Right atrium auricular region (tissue), 2 donors: Measurements from ENCODE around the gene AKR1B1. TPM values are rescaled to one million over a fixed set of nuclear protein-coding genes. Genes with fewer than 3 reads are reported as not detected.

Source experiments
- DNase-seq: peaks from one replicate; pipeline ENCODE4 v3.0.0-alpha.2; 2019; ENCODE audit warnings: low spot score
- H3K27ac ChIP-seq, 2 donors: fragments of 200-600 bp; sonication (generic); 1 replicate in 1 of 2; 2 replicates in 1 of 2; pipeline ENCODE4 v1.5.1; 2016 to 2019
- H3K27me3 ChIP-seq, 2 donors: fragments of 200-600 bp; sonication (generic); one replicate each; pipeline versions ENCODE4 v1.5.1 to v1.6.0; 2017 to 2019
- H3K36me3 ChIP-seq: fragments of 200-600 bp; sonication (generic); one replicate; pipeline ENCODE4 v1.5.1; 2016
- H3K4me1 ChIP-seq, 2 donors: fragments of 200-600 bp; sonication (generic); one replicate each; pipeline versions ENCODE4 v1.5.1 to v1.6.0; 2017 to 2019
- H3K4me3 ChIP-seq, 2 donors: fragments of 200-600 bp; sonication (generic); 1 replicate in 1 of 2; 2 replicates in 1 of 2; pipeline ENCODE4 v1.5.1; 2017 to 2019; ENCODE audit warnings: mild to moderate bottlenecking in 1 of 2, moderate library complexity in 1 of 2
- H3K9me3 ChIP-seq, 2 donors: fragments of 200-600 bp; sonication (generic); one replicate each; pipeline ENCODE4 v1.5.1; 2019
- total RNA-seq, 2 donors: library from RNA; depleted of rRNA; stranded (reverse); fragments of >200 nt; gene quantifications; one replicate each; pipeline ENCODE4 v1.1.0, GENCODE V29; 2016
- TF ChIP-seq, protein P1 (sequence below), 2 donors: fragments of 200-600 bp; sonication (generic); IDR thresholded peaks; one replicate each; pipeline ENCODE4 v1.5.1; 2019; ENCODE audit warnings: antibody characterized with exemption in 2 of 2

AKR1B1 gene
- total RNA-seq = 100 to 1,000 TPM in 1 of 2 donors, 10 to 100 TPM in 1; 69.1 to 261 TPM

DNA sequence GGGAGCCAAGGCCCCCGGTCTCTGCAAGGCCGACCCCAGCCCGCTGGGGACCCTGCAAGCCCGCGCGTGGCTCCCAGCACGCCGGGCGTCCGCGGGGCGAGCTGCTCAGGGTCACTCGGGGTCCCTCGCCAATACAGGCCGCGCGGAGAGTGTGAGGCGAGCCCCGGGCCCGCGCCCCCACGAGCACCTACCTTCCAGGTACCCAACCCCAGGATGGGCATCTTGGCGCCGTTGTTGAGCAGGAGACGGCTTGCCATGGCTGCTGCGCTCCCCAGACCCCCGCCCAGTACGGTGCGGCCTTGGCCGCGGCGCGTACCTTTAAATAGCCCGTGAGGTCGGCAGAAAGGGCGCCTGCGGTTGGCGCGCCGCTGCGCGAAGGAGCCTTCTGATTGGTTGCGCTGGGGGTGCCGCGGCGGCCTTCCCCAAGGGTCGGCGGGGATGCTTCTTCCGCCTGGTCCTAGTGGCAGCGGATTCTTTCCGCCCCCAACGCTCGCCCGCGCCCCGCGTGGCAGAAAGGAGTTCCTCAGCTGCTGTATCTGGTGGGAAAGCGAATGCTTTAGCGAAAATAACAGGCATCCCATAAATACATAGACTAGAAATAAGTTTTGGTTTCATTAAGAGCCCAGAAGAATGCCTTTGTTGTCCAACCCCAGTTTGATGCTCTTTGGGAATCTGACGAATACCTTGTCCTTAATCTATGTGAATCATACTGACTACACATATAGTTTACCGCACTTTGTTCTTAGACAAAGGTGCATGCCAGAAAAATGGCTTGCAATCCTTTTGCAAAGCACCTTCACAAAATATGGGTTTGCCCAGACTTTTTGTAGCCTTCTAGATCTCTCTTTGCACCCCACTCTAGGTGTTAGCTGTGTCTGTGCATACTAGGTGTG, at the start of gene AKR1B1:
Gene AKR1B1 (minus strand): TSS at position 295 of the 893 bp plus-strand sequence. CDS start 38 bp downstream, at position 257.
- peaks cover 0 to 35% of the 10 kb centered on the region in 2 donors for H3K4me1 ChIP-seq
- TF ChIP-seq, protein P1, sequence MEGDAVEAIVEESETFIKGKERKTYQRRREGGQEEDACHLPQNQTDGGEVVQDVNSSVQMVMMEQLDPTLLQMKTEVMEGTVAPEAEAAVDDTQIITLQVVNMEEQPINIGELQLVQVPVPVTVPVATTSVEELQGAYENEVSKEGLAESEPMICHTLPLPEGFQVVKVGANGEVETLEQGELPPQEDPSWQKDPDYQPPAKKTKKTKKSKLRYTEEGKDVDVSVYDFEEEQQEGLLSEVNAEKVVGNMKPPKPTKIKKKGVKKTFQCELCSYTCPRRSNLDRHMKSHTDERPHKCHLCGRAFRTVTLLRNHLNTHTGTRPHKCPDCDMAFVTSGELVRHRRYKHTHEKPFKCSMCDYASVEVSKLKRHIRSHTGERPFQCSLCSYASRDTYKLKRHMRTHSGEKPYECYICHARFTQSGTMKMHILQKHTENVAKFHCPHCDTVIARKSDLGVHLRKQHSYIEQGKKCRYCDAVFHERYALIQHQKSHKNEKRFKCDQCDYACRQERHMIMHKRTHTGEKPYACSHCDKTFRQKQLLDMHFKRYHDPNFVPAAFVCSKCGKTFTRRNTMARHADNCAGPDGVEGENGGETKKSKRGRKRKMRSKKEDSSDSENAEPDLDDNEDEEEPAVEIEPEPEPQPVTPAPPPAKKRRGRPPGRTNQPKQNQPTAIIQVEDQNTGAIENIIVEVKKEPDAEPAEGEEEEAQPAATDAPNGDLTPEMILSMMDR (IDR thresholded peaks at IDR 0.05) = peak; percentile 27 to 65

DNA sequence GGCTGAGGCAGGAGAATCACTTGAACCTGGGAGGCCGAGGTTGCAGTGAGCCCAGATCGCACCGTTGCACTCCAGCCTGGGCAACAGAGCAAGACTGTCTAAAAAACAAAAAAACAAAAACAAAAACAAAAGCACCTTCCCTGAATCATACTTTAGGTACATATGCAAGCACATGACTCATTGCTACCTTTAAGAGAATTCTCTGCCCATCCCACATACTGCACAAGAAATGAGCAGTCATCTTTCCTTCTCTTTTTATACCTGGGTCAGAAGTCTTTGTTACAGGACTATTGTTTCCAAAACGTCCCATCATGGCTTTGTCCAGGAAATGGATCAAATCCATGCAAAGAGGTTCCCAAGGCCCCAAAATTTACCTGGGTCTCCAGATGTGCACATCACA, 47.0 kb upstream of the AKR1B1 start:
- H3K4me3 ChIP-seq = no peak overlapping the region
- H3K4me1 ChIP-seq = no peaks in the 10 kb centered on the region
- DNase-seq = no peak
- H3K27me3 ChIP-seq = no peaks in the 10 kb centered on the region
- TF ChIP-seq, protein P1 (IDR thresholded peaks at IDR 0.05) = no peak
- H3K27ac ChIP-seq = no peak overlapping the region
- no peaks in the 10 kb centered on the region for H3K9me3 ChIP-seq
- H3K36me3 ChIP-seq = no peaks in the 10 kb centered on the region

More for the DNA sequence above, at the start of gene AKR1B1:
- peak within 1 kb of the TSS; percentile 95 to 98 for H3K4me3 ChIP-seq
- H3K9me3 ChIP-seq = peaks cover 0 to 2% of the 10 kb centered on the region in 2 donors
- peak; percentile 95 for DNase-seq
- peak within 1 kb of the TSS; percentile 96 to 99 for H3K27ac ChIP-seq
- peaks cover 5% of the 10 kb centered on the region for H3K36me3 ChIP-seq
- H3K27me3 ChIP-seq = no peaks in the 10 kb centered on the region

DNA sequence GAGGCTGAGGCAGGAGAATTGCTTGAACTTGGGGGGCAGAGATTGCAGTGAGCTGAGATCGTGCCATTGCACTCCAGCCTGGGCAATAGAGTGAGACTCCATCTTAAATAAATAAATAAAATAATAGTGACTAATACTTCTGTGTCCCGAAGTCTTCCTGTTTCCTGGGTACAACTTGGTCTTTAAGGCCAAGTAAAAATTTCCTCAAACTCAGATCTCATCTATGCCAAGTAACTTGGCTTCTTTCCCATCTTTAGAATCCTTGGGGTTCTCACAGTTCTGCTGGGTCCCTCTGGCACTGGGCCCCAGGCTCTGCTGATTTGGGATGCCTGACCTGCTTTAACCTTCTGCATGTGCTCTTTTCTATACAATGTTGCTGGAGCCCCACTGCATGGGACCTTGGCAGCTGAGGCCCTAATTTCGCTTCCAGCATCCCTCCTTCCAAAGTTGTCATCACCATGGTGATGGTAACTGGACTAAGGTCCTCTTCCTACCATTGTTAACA, 45.8 kb upstream of the AKR1B1 start:
- Histone ChIP-seq H3K27me3 (no peaks in the 10 kb centered on the region), H3K4me1 (no peaks in the 10 kb centered on the region), H3K9me3 (no peaks in the 10 kb centered on the region), H3K36me3 (no peaks in the 10 kb centered on the region), H3K4me3 (no peak overlapping the region), H3K27ac (no peak overlapping the region)
- DNase-seq = no peak
- TF ChIP-seq, protein P1 (IDR thresholded peaks at IDR 0.05) = no peak

DNA sequence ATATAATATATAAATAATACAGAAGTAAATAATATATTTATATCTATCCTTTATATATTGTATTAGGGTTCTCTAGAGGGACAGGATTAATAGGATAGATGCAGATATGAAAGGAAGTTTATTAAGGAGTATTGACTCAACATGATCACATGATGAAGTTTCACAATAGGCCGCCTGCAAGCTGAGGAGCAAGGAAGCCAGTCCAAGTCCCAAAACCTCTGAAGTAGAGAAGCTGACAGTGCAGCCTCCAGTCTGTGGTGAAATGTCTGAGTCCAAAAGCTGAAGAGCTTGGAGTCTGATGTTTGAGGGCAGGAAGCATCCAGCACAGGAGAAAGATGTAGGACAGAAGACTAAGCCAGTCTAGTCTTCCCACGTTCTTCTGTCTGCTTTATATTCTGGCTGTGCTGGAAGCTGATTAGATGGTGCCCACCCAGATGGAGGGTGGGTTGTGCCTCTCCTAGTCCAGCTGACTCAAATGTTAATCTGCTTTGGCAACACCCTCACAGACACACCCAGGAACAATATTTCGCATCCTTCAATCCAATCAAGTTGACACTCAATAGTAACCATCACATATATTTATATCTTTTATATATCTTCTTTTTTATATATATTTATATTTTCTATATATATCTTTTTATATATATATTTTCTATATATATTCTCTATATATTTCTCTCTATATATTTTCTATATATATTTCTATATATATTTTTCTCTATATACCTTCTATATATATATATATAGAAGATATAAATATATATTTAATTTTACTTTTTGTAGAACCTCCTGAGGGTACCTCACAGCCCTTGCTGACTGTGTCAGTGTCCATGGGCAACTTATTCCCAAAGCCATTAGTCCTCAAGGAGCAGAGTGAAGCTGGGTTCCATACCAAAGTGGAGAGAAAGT, 43.8 kb upstream of the AKR1B1 start:
- TF ChIP-seq, protein P1 (IDR thresholded peaks at IDR 0.05) = no peak
- Histone ChIP-seq H3K4me3 (no peak overlapping the region), H3K36me3 (no peaks in the 10 kb centered on the region), H3K27ac (peak overlapping the region in 1 of 2 donors; percentile 18), H3K27me3 (no peaks in the 10 kb centered on the region), H3K9me3 (no peaks in the 10 kb centered on the region), H3K4me1 (no peaks in the 10 kb centered on the region)
- DNase-seq = peak; percentile 87

DNA sequence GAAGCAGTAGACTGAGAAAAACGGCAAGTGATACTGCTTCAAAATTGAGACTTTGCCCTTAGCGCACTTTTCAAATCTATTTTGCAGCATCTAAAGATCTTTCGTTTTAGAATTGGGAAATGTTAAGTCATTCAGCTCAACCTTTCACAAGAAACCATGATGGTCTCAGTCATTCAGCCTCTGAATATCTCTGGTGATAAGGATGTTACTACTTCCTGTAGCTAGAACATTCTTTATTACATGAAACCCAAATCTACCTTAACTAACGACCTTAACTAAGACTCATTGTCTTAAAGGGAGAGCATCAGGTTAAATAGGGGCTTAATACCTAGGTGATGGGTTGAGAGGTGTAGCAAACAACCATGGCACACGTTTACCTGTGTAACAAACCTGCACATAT, 42.1 kb upstream of the AKR1B1 start:
- Histone ChIP-seq H3K36me3 (no peaks in the 10 kb centered on the region), H3K27ac (no peak overlapping the region), H3K4me3 (no peak overlapping the region), H3K27me3 (no peaks in the 10 kb centered on the region), H3K4me1 (no peaks in the 10 kb centered on the region), H3K9me3 (no peaks in the 10 kb centered on the region)
- TF ChIP-seq, protein P1 (IDR thresholded peaks at IDR 0.05) = no peak
- DNase-seq = no peak
